Thyroid gland (tissue), 4 donors: Measurements from ENCODE around the gene DNAJC25. TPM values are rescaled to one million over a fixed set of nuclear protein-coding genes. Genes with fewer than 3 reads are reported as not detected.

Experiments used
- DNase-seq, 2 donors: peaks; one replicate each; pipeline ENCODE4 v3.0.0-alpha.2; 2019
- H3K27ac ChIP-seq, 3 donors: fragments of 200-600 bp; sonication (generic); 1 replicate in 2 of 3; 2 replicates in 1 of 3; pipeline ENCODE4 v1.5.1; 2016 to 2019; ENCODE audit warnings: mild to moderate bottlenecking in 1 of 3, moderate library complexity in 1 of 3
- H3K27me3 ChIP-seq: fragments of 200-600 bp; sonication (generic); one replicate; pipeline ENCODE4 v1.5.1; 2019
- H3K36me3 ChIP-seq, 2 donors: fragments of 200-600 bp; sonication (generic); one replicate each; pipeline ENCODE4 v1.5.1; 2016 to 2019
- H3K4me1 ChIP-seq, 2 donors: fragments of 200-600 bp; sonication (generic); one replicate each; pipeline ENCODE4 v1.5.1; 2017 to 2019
- H3K4me3 ChIP-seq, 3 donors: fragments of 200-600 bp; sonication (generic); replicated peaks in 1 of 3; 1 replicate in 2 of 3; 2 replicates in 1 of 3; pipeline ENCODE4 v1.5.1; 2016; ENCODE audit warnings: mild to moderate bottlenecking in 1 of 3
- H3K9me3 ChIP-seq: fragments of 200-600 bp; sonication (generic); one replicate; pipeline ENCODE4 v1.5.1; 2017
- POLR2A ChIP-seq, 2 donors: fragments of 450-650 bp; IDR thresholded peaks; one replicate each; pipeline ENCODE4 v1.6.1; 2017; ENCODE audit warnings: antibody characterized with exemption in 2 of 2, mild to moderate bottlenecking in 2 of 2, moderate library complexity in 1 of 2
- WGBS, 2 donors: methylation state at CpG; one replicate each; pipeline ENCODE4 v1.1.5; 2017; 5-methylcytosine and 5-hydroxymethylcytosine counted together
- intact Hi-C: fragments of 100-400 bp; cut with DNase I; formaldehyde crosslinking; loops from one replicate; pipeline ENCODE4 v1.15.1; 2023
- total RNA-seq, 4 donors: library from RNA; depleted of rRNA; stranded (reverse); fragments of >200 nt; gene quantifications; one replicate each; pipeline ENCODE4 v1.2.3, GENCODE V29; 2016
- TF ChIP-seq, protein P1 (sequence below), 6 experiments: fragments of 200-600 bp in 3 of 6; fragments of 450-650 bp in 3 of 6; sonication (generic) in 3 of 6; IDR thresholded peaks; one replicate each; pipeline ENCODE4 v1.5.1; 2016 to 2019; ENCODE audit warnings: antibody characterized with exemption in 6 of 6, mild to moderate bottlenecking in 2 of 6, inconsistent platforms in 1 of 6, moderate library complexity in 1 of 6

The DNAJC25 gene
- total RNA-seq, 4 donors from 2014 or later, result 6.0 to 15.2 (median 10.8) TPM

DNA sequence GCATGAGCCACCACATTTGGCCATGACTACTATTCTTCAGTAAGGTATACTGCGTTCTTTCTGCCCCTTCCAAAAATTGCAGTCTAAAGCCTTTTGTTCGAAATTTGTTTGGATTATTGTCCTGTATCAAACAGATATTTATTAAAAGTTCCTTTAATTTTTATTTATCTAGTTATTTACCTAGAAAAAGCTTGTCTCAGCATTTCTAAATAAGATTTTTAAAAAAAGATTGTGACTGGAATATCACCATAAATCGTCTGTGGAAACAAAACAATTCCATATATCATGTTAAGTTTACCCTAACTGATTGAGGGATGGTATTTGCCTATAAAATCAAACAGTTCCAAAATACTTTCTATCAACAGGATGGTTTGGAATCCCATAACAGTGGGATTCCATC is 45.0 kb downstream of the DNAJC25 start:
- Histone ChIP-seq H3K27me3 (no peaks in the 10 kb centered on the region), H3K36me3 (no peaks in the 10 kb centered on the region), H3K4me3 (no peak overlapping the region), H3K9me3 (no peaks in the 10 kb centered on the region), H3K4me1 (no peaks in the 10 kb centered on the region), H3K27ac (no peak overlapping the region)
- no peak for DNase-seq
- intact Hi-C loops, result no loop called here
- WGBS, 2 donors, result 95 to 96% methylated on average over 3 of the region's 3 CpGs
- no peak for TF ChIP-seq POLR2A (IDR thresholded peaks at IDR 0.05)
- TF ChIP-seq, protein P1, sequence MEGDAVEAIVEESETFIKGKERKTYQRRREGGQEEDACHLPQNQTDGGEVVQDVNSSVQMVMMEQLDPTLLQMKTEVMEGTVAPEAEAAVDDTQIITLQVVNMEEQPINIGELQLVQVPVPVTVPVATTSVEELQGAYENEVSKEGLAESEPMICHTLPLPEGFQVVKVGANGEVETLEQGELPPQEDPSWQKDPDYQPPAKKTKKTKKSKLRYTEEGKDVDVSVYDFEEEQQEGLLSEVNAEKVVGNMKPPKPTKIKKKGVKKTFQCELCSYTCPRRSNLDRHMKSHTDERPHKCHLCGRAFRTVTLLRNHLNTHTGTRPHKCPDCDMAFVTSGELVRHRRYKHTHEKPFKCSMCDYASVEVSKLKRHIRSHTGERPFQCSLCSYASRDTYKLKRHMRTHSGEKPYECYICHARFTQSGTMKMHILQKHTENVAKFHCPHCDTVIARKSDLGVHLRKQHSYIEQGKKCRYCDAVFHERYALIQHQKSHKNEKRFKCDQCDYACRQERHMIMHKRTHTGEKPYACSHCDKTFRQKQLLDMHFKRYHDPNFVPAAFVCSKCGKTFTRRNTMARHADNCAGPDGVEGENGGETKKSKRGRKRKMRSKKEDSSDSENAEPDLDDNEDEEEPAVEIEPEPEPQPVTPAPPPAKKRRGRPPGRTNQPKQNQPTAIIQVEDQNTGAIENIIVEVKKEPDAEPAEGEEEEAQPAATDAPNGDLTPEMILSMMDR (IDR thresholded peaks at IDR 0.05), result no peak

DNA sequence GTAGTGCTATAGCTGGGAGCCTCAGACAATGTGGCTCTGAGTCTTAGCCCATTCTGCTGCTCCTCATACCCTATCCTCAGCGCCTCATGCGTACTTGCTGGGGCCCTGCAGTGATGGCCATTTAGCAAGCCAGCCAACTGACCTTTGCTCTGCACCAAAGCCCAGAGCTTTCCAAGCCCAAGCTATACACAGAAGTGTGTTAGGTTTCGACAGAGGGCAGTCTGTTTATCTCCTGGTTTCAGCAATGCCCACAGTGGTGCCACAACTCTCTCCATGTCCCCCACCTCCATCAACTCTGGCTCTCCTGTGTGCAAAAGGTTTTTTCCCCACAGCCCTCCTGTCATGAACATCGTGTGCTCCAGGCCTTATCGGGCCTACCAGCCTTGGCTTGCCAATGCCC is 47.2 kb downstream of the DNAJC25 start:
- Histone ChIP-seq H3K4me1 (peaks cover 0 to 2% of the 10 kb centered on the region in 2 donors), H3K27ac (no peak overlapping the region), H3K27me3 (no peaks in the 10 kb centered on the region), H3K9me3 (no peaks in the 10 kb centered on the region), H3K36me3 (no peaks in the 10 kb centered on the region), H3K4me3 (no peak overlapping the region)
- intact Hi-C loops, result no loop called here
- no peak for DNase-seq
- WGBS, 2 donors, result 95 to 100% methylated on average over 5 of the region's 5 CpGs
- TF ChIP-seq, protein P1 (IDR thresholded peaks at IDR 0.05), result no peak
- no peak for TF ChIP-seq POLR2A (IDR thresholded peaks at IDR 0.05)

DNA sequence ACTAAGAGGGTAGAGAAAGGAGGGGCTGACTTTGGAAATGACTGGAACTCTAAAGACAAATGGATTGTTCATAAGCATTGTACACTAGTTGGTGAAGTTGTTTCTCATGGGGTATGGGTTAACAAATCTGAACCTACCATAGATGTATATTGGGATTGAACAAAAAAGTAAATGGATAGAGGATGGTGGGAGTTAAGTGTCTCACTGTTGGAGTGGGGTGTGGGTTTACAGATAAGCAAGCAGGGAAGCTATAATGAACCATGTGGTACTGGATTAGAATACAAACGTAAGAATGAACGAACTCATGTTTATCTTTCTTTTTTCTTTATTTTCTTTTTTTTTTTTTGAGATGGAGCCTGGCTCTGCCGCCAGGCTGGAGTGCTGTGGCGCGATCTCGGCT is 48.1 kb downstream of the DNAJC25 start:
- WGBS, 2 donors, result 97 to 98% methylated on average over 6 of the region's 6 CpGs
- intact Hi-C loops, result no loop called here
- Histone ChIP-seq H3K9me3 (no peaks in the 10 kb centered on the region), H3K4me3 (no peak overlapping the region), H3K27me3 (no peaks in the 10 kb centered on the region), H3K27ac (no peak overlapping the region), H3K4me1 (peaks cover 0 to 4% of the 10 kb centered on the region in 2 donors), H3K36me3 (no peaks in the 10 kb centered on the region)
- no peak for DNase-seq
- TF ChIP-seq, protein P1 (IDR thresholded peaks at IDR 0.05), result no peak
- TF ChIP-seq POLR2A (IDR thresholded peaks at IDR 0.05), result no peak

DNA sequence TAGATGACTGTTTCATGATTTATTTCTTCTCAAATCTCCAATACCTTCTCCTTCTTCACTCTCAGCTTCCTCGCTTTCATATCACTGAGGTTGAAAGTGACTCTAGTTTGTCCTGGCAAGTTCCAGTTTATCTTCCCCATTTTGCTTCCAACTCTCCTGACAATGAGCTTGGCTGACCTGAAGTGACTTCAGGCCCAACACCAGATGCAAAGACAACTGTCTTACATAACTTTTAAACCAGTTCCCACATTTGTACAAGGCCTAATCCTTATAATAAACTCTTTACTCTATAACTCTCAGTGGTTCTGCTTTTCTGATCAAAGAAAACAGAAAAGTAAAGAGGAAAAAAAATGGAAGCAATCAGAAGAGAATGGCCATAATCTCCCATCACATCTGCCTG is 52.3 kb downstream of the DNAJC25 start:
- peaks cover 0 to 4% of the 10 kb centered on the region in 2 donors for H3K4me1 ChIP-seq
- intact Hi-C loops, result no loop called here
- WGBS, 2 donors, result 89 to 96% methylated on average over 1 of the region's 1 CpG
- no peaks in the 10 kb centered on the region for H3K9me3 ChIP-seq
- H3K4me3 ChIP-seq, result no peak overlapping the region
- H3K27me3 ChIP-seq, result no peaks in the 10 kb centered on the region
- DNase-seq, result no peak
- no peak overlapping the region for H3K27ac ChIP-seq
- H3K36me3 ChIP-seq, result no peaks in the 10 kb centered on the region
- TF ChIP-seq, protein P1 (IDR thresholded peaks at IDR 0.05), result no peak
- TF ChIP-seq POLR2A (IDR thresholded peaks at IDR 0.05), result no peak

DNA sequence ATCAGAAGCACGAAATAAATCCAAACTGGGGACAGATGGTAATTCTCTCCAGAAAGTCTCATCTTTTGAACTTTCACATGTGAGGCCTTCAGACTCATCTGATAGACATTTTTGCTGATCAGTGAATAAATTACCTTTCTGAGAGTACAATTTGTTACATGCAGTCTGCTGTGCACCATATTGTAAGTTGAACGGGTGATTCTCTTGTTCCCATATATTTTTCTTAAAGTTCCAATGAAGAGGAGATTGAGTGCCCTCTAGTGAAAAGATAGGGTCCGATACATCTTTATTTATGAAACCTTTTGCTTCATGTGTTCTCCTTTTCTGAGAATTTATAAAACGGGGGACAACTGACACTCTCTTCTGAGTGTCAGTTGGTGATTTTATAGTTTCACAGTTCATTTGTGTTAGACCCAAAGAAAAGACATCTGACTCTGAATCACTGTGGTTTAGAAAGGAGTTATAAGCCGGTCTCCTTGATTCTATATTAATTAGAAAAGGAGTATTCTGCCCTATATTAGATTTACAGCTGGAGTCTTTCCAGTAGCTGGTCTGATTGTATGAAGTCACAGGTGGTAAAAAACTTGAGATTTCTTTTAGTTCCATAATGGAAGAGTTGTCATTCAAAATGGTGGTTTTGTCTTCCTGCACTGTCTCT is 60.7 kb downstream of the DNAJC25 start:
- peaks cover 0 to 7% of the 10 kb centered on the region in 2 donors for H3K4me1 ChIP-seq
- intact Hi-C loops, result loop anchor here (10.0 kb wide), 1 partner anchor 87 kb away; no protein-coding TSS in a partner anchor

More for the DNA sequence above, 60.7 kb downstream of the DNAJC25 start:
- H3K27ac ChIP-seq, result no peak overlapping the region
- H3K36me3 ChIP-seq, result no peaks in the 10 kb centered on the region
- H3K4me3 ChIP-seq, result no peak overlapping the region
- H3K9me3 ChIP-seq, result no peaks in the 10 kb centered on the region
- no peaks in the 10 kb centered on the region for H3K27me3 ChIP-seq
- DNase-seq, result no peak
- TF ChIP-seq POLR2A (IDR thresholded peaks at IDR 0.05), result no peak
- TF ChIP-seq, protein P1 (IDR thresholded peaks at IDR 0.05), result peak in 4 of 6 experiments; percentile 5 to 48 (median 40)
- WGBS, 2 donors, result 42 to 50% methylated on average over 5 of the region's 5 CpGs
